Progenitor cell of endocrine pancreas (in vitro differentiated cells): Measurements from ENCODE around the gene GRB7. TPM values are rescaled to one million over a fixed set of nuclear protein-coding genes. Genes with fewer than 3 reads are reported as not detected.

Experiments used
- DNase-seq: peaks from one replicate; pipeline ENCODE4 v3.0.0; 2021; ENCODE audit warnings: low spot score; ENCODE audit not compliant: unreplicated experiment
- H3K27ac Mint-ChIP-seq: 2 replicates; pipeline ENCODE4 v1.8.0; 2021; ENCODE audit warnings: mild to moderate bottlenecking, moderate library complexity, mixed read lengths
- H3K27me3 Mint-ChIP-seq: 2 replicates; pipeline ENCODE4 v1.8.0; 2021; ENCODE audit warnings: mixed read lengths
- H3K36me3 Mint-ChIP-seq: 2 replicates; pipeline ENCODE4 v1.8.0; 2022; ENCODE audit warnings: mixed read lengths; ENCODE audit not compliant: insufficient read depth
- H3K4me1 Mint-ChIP-seq: 2 replicates; pipeline ENCODE4 v1.8.0; 2021; ENCODE audit warnings: low read depth, mixed read lengths
- H3K4me3 Mint-ChIP-seq: 2 replicates; pipeline ENCODE4 v1.8.0; 2021; ENCODE audit warnings: low read depth, mild to moderate bottlenecking, moderate library complexity, mixed read lengths
- H3K9me3 Mint-ChIP-seq: 2 replicates; pipeline ENCODE4 v1.8.0; 2021; ENCODE audit warnings: low read depth, mixed read lengths
- CTCF ChIP-seq: fragments of 200-600 bp; sonication (generic); IDR thresholded peaks from one replicate; pipeline ENCODE4 v1.5.0; 2021; ENCODE audit warnings: antibody characterized with exemption, mild to moderate bottlenecking; ENCODE audit not compliant: unreplicated experiment
- total RNA-seq: library from RNA; stranded (reverse); gene quantifications from 2 replicates; pipeline ENCODE4 v1.2.1, GENCODE V29; 2021

Gene GRB7
- total RNA-seq, 1 donor from 2014 or later: 29.9 TPM

GRCh38 chr17:39776252-39776651 lies 38.5 kb downstream of the GRB7 start:
- peaks cover 22% of the 10 kb centered on the region for H3K27me3 Mint-ChIP-seq
- no peak overlapping the region for H3K4me3 Mint-ChIP-seq
- H3K27ac Mint-ChIP-seq: no peak overlapping the region
- no peaks in the 10 kb centered on the region for H3K36me3 Mint-ChIP-seq
- peaks cover 3% of the 10 kb centered on the region for H3K4me1 Mint-ChIP-seq
- no peaks in the 10 kb centered on the region for H3K9me3 Mint-ChIP-seq
- no peak for TF ChIP-seq CTCF
- no peak for DNase-seq

GRCh38 chr17:39777534-39778365 lies 40.0 kb downstream of the GRB7 start:
- DNase-seq: no peak
- no peak for TF ChIP-seq CTCF
- Mint-ChIP-seq H3K9me3 (no peaks in the 10 kb centered on the region), H3K27me3 (peaks cover 13% of the 10 kb centered on the region), H3K4me1 (peaks cover 16% of the 10 kb centered on the region), H3K36me3 (no peaks in the 10 kb centered on the region), H3K27ac (no peak overlapping the region), H3K4me3 (no peak overlapping the region)

GRCh38 chr17:39781031-39781860 lies 43.5 kb downstream of the GRB7 start:
- Mint-ChIP-seq H3K4me1 (peaks cover 17% of the 10 kb centered on the region), H3K36me3 (no peaks in the 10 kb centered on the region), H3K9me3 (peaks cover 3% of the 10 kb centered on the region), H3K27me3 (peaks cover 12% of the 10 kb centered on the region), H3K27ac (no peak overlapping the region), H3K4me3 (no peak overlapping the region)
- TF ChIP-seq CTCF: no peak
- DNase-seq: no peak

GRCh38 chr17:39781861-39782213 lies 44.1 kb downstream of the GRB7 start:
- peaks cover 3% of the 10 kb centered on the region for H3K9me3 Mint-ChIP-seq
- H3K36me3 Mint-ChIP-seq: no peaks in the 10 kb centered on the region
- TF ChIP-seq CTCF: no peak
- DNase-seq: no peak
- H3K4me3 Mint-ChIP-seq: no peak overlapping the region
- H3K27ac Mint-ChIP-seq: peak overlapping the region; percentile 25
- H3K4me1 Mint-ChIP-seq: peaks cover 17% of the 10 kb centered on the region
- H3K27me3 Mint-ChIP-seq: peaks cover 12% of the 10 kb centered on the region

GRCh38 chr17:39782481-39782880 lies 44.7 kb downstream of the GRB7 start:
- Mint-ChIP-seq H3K36me3 (no peaks in the 10 kb centered on the region), H3K9me3 (peaks cover 3% of the 10 kb centered on the region), H3K4me1 (peaks cover 17% of the 10 kb centered on the region), H3K27ac (no peak overlapping the region), H3K27me3 (peaks cover 9% of the 10 kb centered on the region), H3K4me3 (no peak overlapping the region)
- TF ChIP-seq CTCF: no peak
- DNase-seq: no peak
